ENCODE data around the gene PTPN3.

DNA sequence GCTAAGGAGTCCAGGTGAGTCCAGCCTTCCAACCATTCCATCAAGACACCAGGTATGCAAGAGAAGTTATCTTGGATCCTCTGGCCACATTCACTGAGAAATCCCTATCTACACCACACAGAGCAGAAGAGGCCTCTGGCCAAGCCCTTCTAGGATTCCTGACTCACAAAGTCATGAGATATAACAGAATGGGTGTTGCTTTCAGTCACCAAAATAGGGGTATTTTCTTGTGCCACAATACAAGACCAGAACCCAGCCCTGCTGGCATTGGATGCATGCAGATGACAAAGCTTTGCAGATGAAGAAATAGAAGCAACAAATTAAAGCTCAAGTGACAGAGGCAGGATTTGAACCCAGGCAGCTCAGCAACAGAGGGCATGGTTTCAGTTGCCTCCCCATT, 73.5 kb downstream of the PTPN3 start:
- TF ChIP-seq, protein P1, sequence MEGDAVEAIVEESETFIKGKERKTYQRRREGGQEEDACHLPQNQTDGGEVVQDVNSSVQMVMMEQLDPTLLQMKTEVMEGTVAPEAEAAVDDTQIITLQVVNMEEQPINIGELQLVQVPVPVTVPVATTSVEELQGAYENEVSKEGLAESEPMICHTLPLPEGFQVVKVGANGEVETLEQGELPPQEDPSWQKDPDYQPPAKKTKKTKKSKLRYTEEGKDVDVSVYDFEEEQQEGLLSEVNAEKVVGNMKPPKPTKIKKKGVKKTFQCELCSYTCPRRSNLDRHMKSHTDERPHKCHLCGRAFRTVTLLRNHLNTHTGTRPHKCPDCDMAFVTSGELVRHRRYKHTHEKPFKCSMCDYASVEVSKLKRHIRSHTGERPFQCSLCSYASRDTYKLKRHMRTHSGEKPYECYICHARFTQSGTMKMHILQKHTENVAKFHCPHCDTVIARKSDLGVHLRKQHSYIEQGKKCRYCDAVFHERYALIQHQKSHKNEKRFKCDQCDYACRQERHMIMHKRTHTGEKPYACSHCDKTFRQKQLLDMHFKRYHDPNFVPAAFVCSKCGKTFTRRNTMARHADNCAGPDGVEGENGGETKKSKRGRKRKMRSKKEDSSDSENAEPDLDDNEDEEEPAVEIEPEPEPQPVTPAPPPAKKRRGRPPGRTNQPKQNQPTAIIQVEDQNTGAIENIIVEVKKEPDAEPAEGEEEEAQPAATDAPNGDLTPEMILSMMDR (IDR thresholded peaks at IDR 0.05): no peak
- TF ChIP-seq POLR2A (IDR thresholded peaks at IDR 0.05): no peak
